Stimulated activated naive CD4-positive, alpha-beta T cell (primary cell): ENCODE results near the gene SLC7A14.

Experiments
- DNase-seq, 6 experiments: peaks; one replicate each; lab custom pipeline; 2025; lab: John Stamatoyannopoulos, UW

Gene SLC7A14

DNA sequence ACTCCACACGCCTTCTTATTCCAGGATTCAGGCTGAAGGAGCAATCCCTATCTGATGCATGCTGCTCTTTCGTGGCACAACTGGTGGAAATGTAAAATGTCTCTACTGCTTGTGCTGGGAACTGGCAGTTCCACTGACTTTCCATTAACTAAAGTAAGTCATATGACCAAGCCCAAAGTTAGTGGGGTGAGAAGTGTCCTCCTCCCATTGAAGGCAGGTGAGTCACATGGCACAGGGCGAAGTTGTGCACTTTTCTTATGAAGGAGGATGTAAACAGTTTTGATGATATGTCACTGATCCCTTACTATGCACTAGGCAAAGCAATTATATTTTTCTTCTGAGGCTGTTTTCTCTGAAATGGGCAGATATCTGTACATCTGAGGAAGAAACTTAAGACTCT lies 51.6 kb downstream of the SLC7A14 start:
- DNase-seq, result no peak

GRCh38 chr3:170532573-170532972 lies 53.3 kb downstream of the SLC7A14 start:
- no peak for DNase-seq

DNA sequence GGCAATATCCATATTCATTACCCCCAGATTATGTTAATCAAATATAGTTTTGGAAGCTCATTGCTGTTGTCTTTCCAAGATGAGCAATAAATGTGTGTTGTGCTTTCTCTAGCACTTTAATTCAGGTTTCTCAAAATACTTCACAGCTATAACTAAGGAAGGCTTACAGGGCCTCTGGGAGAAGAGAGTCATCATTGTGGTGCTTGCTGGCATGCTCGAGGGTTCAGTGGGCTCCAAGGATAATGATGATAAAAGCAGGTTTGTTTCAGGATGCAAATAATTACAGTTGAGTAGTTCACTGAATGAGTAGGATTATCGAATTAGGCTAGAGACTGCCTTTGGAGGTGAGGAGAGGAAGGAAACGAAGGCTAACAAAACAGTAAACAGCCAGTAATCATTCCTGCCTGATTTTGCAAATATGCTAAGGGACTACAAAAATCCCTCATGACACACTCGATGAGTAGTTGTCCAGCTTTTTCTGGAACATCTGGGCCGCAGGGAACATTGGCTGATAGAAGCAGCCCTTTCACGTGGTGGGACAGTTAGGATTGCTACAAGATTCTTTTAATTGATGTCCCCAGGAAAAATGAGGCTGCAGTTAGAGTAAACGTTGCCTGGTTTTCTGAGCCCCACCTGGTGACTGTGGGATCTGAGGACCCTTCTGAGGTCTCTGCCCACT lies 54.1 kb downstream of the SLC7A14 start:
- DNase-seq, result no peak

GRCh38 chr3:170531054-170531453 lies 54.8 kb downstream of the SLC7A14 start:
- no peak for DNase-seq

DNA sequence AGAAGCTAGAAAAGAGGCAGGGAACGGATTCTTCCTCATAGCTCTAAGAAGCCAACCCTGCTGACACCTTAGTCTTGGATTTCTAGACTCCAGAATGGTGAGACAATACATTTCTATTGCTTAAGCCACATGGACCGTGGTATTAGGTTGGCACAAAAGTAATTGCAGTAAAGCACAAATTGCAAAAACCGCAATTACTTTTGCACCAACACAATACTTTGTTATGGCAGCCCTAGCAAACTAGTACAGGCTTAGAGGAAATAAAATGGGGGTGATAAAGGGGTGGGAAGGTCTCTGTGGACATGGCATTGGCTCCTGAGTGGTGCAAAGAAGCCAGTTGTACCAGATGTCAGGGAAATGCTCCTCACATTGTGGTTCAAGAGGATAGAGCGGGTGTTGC lies 56.0 kb downstream of the SLC7A14 start:
- no peak for DNase-seq

GRCh38 chr3:170529346-170529745 lies 56.5 kb downstream of the SLC7A14 start:
- DNase-seq, result no peak

DNA sequence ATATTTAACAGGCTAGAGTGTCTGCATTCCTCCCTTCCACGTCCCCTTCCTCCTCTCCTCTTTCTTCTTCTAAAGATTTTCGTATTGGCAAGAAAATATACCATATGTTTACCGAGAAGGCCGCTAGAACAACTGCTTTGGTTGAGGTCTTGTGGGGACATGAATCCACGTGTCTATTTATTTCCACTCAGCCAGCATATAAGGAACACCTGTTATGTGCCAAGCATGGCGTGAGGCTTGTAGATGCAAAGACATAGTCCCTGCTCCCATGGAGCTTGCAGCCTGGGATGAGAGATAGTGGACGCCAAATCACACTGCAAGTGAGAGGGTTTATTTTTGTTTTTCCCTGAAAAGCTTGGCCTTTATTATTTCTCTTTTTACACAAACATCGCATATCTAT lies 57.1 kb downstream of the SLC7A14 start:
- DNase-seq, result no peak

DNA sequence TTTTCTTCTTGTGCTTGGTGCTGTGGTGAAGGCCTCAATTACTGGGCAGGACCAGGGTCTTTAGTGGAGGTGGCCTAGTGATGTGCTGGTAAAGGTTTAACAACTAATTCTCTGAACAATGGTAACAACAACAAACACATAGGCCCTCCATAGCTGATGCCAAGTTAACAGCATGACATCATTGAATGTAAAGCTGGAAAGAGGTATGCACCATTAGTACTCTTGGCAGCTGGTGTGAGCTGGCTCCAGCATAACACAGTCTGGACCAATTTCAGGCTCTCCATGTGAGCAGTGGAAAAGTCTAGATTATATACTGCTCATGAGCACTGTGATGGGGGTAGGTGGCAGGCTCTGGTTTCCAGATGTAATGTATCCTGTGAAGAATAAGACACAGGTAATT lies 61.8 kb downstream of the SLC7A14 start:
- no peak for DNase-seq

DNA sequence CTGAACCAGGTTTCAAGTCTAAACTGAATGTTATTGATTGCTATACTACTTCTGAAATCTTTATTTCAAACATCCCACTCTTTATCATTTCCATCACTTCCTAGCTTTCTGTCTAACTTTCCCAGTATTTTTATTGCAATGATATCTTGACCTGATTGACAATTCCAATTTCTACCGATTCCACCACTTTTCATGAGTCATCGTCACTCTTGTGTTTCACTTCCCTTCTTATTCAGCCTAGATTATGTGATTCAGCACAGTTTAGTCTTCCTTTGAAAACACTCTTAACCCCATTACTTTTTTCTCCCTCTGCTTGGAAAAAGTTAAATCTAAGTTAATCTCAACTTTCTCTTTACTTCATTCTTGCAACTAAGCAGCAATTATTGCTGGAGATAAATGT lies 62.6 kb downstream of the SLC7A14 start:
- DNase-seq, result no peak

DNA sequence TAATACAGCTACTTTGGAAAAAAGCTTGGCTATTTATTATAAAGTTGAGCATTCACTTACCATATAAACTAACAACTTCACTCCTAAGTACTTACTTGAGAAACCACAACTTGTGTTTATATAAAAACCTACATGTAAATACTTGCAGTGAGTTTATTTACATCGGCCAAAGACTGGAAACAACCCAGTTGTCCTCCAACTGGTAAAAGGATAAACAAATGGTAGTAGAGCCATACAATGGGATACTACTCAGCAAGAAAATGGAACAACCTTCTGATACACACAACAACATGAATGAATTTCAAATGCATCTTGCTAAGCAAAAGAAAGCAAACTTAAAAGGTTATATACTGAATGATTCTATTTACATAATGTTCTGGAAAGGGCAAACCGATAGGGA lies 63.7 kb downstream of the SLC7A14 start:
- no peak for DNase-seq

- DNase-seq, result no peak
Observed at GRCh38 chr3:170520996-170521395, 64.9 kb downstream of the SLC7A14 start.

DNA sequence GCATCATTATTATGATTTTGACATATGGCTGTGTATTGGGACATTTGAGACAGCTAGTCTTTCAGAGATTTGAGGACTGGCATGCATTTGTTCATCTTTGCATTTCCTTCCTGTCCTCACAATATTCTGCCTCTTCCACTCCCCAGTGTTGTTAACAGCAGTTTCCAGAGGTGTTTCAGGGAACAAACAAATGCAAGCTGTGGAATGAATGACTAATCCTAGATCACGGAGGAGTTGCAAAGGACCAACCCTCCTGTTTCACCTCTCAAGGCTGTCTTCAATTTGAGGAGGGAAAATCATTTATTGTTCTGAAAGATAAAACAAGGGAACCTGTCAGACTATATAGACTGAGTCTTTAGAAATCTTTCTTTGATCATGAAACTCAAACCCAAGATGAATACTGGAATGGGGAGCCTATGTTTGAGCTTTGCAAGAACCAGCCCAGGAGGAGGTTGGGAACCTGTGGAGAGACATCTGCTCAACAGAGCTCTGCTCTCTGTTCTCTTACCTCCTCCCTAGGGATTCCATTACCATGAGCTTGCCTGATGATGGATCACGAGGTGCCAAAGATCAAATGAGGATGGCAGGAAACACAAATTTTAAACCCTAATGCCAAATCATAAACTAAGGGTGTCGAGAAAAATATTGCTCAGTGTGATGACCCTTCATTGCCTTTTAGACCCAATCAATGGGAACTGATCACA lies 68.5 kb downstream of the SLC7A14 start:
- DNase-seq, result no peak

GRCh38 chr3:170513642-170514041 lies 72.2 kb downstream of the SLC7A14 start:
- no peak for DNase-seq

- no peak for DNase-seq
Observed at GRCh38 chr3:170511371-170511770, 74.5 kb downstream of the SLC7A14 start.

DNA sequence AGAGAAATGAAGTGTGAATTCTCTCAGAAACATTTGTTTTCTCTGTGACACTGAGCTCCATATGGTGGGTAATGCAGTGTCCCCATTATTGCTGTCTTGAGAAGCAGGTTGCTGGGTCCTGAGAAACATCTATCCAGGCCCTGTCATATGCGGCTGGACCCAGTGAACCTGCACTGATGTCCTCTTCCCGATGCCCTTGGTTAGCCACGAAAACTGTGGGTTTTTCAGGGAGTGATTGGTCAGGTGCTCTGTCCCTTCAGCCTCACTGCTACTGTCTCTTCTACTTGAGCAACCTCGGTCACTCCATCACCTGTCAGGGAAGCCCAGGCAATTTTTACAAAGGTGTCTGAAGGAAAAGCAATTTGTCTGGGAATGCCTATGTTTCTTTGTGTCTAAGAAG lies 77.0 kb downstream of the SLC7A14 start:
- no peak for DNase-seq

DNA sequence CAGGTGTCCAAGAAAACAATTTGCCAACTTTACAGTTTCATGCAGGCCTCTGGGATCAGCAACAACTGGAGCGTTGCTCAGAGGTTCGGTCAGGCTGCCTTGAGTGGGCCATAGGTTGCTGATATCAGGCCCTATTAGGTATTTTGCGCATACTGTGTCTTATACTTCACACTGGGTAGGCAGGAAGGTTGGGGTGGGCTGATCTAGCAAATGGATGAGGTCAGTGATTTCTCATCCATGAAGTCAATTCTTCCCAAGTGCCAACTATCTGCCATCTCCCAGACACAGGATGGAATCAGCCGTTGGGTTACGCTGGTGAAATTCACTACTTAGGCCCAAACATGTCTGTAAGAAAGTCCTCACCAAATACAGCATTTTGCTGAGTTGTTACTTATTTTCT lies 77.6 kb downstream of the SLC7A14 start:
- no peak for DNase-seq

- DNase-seq, result no peak
Observed at GRCh38 chr3:170507063-170507462, 78.8 kb downstream of the SLC7A14 start.

DNA sequence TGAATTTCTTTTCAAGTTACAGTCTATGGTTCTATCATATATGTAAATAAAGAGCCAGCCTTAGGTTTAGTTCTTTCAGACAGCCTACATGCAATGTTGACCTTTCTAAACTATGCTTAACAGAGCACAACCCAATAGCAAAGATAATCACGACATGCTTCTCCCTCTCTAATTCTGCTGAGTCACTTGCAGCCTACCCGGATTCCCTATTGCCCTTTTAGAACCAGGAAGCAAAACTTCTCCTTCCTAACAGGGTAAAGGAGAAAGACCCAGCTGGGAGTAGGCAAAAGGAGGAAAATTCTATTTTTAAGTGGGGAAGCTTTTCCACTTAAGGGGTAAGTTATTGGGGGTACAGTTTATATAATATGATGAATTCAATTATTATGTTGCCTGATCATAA lies 79.3 kb downstream of the SLC7A14 start:
- no peak for DNase-seq

DNA sequence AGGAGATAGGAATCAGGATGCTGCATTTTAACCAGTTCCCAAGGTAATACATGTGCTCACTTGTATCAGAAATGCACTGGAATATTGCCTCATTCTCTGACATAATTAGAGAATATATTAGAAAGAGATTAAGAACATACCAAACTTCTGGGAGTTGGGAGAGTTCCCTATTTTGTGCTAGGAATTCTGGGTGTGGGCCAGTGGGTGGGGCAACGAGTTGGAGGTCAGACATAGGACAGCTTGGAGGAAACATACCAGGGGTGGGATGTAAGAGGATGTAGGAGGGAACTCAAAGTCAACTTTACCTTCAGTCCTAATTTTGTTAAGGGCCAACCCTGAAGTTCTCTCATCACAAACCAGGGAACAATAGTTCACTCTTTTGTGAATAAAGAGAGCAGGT lies 83.6 kb downstream of the SLC7A14 start:
- DNase-seq, result no peak

DNA sequence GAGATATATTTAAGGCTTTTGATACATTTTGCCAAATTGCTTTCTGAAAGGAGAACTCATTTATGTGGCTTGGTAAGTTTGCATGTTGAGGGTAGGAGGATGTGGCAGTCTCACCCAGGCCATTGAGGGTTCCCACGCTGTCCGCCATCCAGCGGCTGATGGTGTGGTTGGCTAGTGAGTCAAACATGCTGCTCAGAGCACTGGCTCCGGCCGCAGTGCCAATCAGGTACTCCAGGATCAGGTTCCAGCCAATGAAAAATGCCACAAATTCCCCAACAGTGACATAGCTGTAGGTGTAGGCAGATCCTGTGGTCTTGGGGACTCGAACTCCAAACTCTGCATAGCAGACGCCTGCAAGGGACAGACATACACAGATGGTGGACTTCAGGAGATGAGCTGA lies 84.9 kb downstream of the SLC7A14 start:
- no peak for DNase-seq

GRCh38 chr3:170500462-170500861 lies 85.4 kb downstream of the SLC7A14 start:
- DNase-seq, result no peak

DNA sequence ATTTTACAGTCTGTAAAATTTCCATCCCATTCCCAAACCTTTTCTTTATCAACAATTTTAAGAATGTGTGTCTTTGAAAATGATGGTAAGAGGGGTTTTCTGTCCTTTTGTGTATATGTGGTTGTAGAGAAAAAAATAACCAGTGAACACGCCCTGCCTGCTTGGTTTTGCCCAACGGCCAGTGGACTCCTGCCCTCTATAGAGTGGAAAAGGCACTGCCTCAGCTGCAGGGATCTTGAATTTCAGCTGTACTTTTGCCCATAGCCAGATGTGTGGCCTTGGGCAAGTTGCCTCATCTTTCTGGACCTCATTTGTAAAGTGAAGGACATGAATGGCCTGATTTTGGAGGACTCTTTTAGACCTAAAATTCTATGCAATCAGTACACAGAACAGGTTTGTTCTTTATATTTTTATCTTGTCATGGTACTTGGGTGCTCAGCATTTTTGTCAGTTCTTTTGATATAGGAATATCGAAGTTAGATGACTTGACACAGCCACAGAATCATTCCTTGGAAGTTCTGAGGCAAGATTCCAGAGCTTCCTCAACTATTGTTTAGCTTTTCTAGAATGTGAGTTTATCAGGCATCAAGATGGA lies 86.2 kb downstream of the SLC7A14 start:
- DNase-seq, result no peak
